A673 (cell line): Measurements from ENCODE around the gene PWWP2B. TPM values are rescaled to one million over a fixed set of nuclear protein-coding genes. Genes with fewer than 3 reads are reported as not detected.

Experiments
- BruUV-seq: library from RNA; stranded (reverse); fragments of 400-500 nt; replicated peaks from 2 replicates; lab custom pipeline; 2021; lab: Mats Ljungman, UMichigan
- CTCF ChIA-PET: fragments of 300-600 bp; sonication (Branson Sonifier 250); formaldehyde crosslinking; loops from one replicate; lab custom pipeline; 2022; ENCODE audit warnings: antibody characterized with exemption; lab: Charles Lee
- POLR2A ChIA-PET: fragments of 300-600 bp; sonication (Branson Sonifier 250); formaldehyde crosslinking; loops from one replicate; lab custom pipeline; 2022; ENCODE audit warnings: antibody characterized with exemption; ENCODE audit not compliant: low non-redundant PET; lab: Charles Lee
- DNase-seq: peaks from one replicate; pipeline ENCODE4 v3.0.0-alpha.2; 2015; ENCODE audit warnings: low spot score
- H3K27ac ChIP-seq: fragments of 200-600 bp; sonication (generic); 2 replicates; pipeline ENCODE4 v1.5.1; 2016; ENCODE audit warnings: mixed run types, low read depth, mild to moderate bottlenecking, mixed read lengths, antibody characterized with exemption, low read length; ENCODE audit not compliant: poor library complexity, severe bottlenecking
- H3K27me3 ChIP-seq: fragments of 200-600 bp; sonication (generic); replicated peaks from 2 replicates; pipeline ENCODE4 v1.6.1; 2017; ENCODE audit warnings: mixed run types, low read depth, mild to moderate bottlenecking, mixed read lengths, antibody characterized with exemption, low read length; ENCODE audit not compliant: insufficient read depth, poor library complexity
- H3K36me3 ChIP-seq: fragments of 200-600 bp; sonication (generic); 2 replicates; pipeline ENCODE4 v1.6.1; 2016; ENCODE audit warnings: mixed run types, mild to moderate bottlenecking, mixed read lengths, antibody characterized with exemption, low read length; ENCODE audit not compliant: insufficient read depth, poor library complexity, severe bottlenecking
- H3K4me1 ChIP-seq: fragments of 200-600 bp; sonication (generic); 2 replicates; pipeline ENCODE4 v1.6.1; 2017; ENCODE audit warnings: mixed run types, mild to moderate bottlenecking, mixed read lengths, antibody characterized with exemption, low read length; ENCODE audit not compliant: insufficient read depth, poor library complexity, severe bottlenecking
- H3K4me3 ChIP-seq: fragments of 200-600 bp; sonication (generic); 2 replicates; pipeline ENCODE4 v1.5.1; 2016; ENCODE audit warnings: low read depth, mixed run types, mild to moderate bottlenecking, mixed read lengths, low read length; ENCODE audit not compliant: poor library complexity, severe bottlenecking
- H3K9me3 ChIP-seq: fragments of 200-600 bp; sonication (generic); 2 replicates; pipeline ENCODE4 v1.6.1; 2016; ENCODE audit warnings: mixed run types, low read depth, mild to moderate bottlenecking, mixed read lengths, antibody characterized with exemption, low read length; ENCODE audit not compliant: poor library complexity, severe bottlenecking
- CTCF ChIP-seq: fragments of 300-800, 200-600 bp; sonication (generic); conservative IDR thresholded peaks from 2 replicates; pipeline ENCODE4 v1.5.1; 2017; ENCODE audit warnings: low read depth, mild to moderate bottlenecking, antibody characterized with exemption, low read length, moderate library complexity, mixed read lengths
- EZH2 ChIP-seq: fragments of 200-600 bp; sonication (generic); IDR thresholded peaks from 2 replicates; pipeline ENCODE4 v1.6.1; 2017; ENCODE audit warnings: borderline replicate concordance, low read depth, mild to moderate bottlenecking, mixed read lengths, antibody characterized with exemption, low read length; ENCODE audit not compliant: poor library complexity, severe bottlenecking
- intact Hi-C: fragments of 100-400 bp; cut with micrococcal nuclease; formaldehyde crosslinking; loops from one replicate; pipeline ENCODE4 v1.10.0; 2022; ENCODE audit not compliant: unreplicated experiment
- total RNA-seq: library from RNA; stranded (reverse); gene quantifications from 2 replicates; pipeline ENCODE4 v1.2.3, GENCODE V29; 2021

The PWWP2B gene
- total RNA-seq, 1 experiment from 2014 or later: 18.6 TPM

GRCh38 chr10:132454296-132455198 lies 57.5 kb downstream of the PWWP2B start:
- POLR2A ChIA-PET: no interaction called here
- TF ChIP-seq CTCF (no peak), EZH2 (no peak)
- Histone ChIP-seq H3K4me1 (peaks cover 11% of the 10 kb centered on the region), H3K27me3 (no peaks in the 10 kb centered on the region), H3K4me3 (no peak overlapping the region), H3K27ac (no peak overlapping the region), H3K9me3 (no peaks in the 10 kb centered on the region), H3K36me3 (no peaks in the 10 kb centered on the region)
- BruUV-seq: no TSS peak
- CTCF ChIA-PET: interaction anchor here (0.6 kb wide), 1 partner anchor 147 kb away, joined by 4 read pairs; the partner anchor contains the start of gene STK32C
- intact Hi-C loops: no loop called here
- DNase-seq: no peak

GRCh38 chr10:132455441-132455971 lies 58.5 kb downstream of the PWWP2B start:
- peaks cover 8% of the 10 kb centered on the region for H3K4me1 ChIP-seq
- intact Hi-C loops: no loop called here
- H3K4me3 ChIP-seq: no peak overlapping the region
- H3K9me3 ChIP-seq: no peaks in the 10 kb centered on the region
- no peaks in the 10 kb centered on the region for H3K36me3 ChIP-seq
- ChIA-PET CTCF (no interaction called here), POLR2A (no interaction called here)
- no peak overlapping the region for H3K27ac ChIP-seq
- TF ChIP-seq CTCF: no peak
- TF ChIP-seq EZH2: no peak
- DNase-seq: no peak
- no peaks in the 10 kb centered on the region for H3K27me3 ChIP-seq
- no TSS peak for BruUV-seq

GRCh38 chr10:132455986-132456847 lies 59.2 kb downstream of the PWWP2B start:
- TF ChIP-seq EZH2 (no peak), CTCF (no peak)
- H3K9me3 ChIP-seq: no peaks in the 10 kb centered on the region
- H3K36me3 ChIP-seq: no peaks in the 10 kb centered on the region
- peaks cover 8% of the 10 kb centered on the region for H3K4me1 ChIP-seq
- ChIA-PET CTCF (no interaction called here), POLR2A (no interaction called here)
- no peaks in the 10 kb centered on the region for H3K27me3 ChIP-seq
- no TSS peak for BruUV-seq
- H3K4me3 ChIP-seq: no peak overlapping the region
- no peak for DNase-seq
- intact Hi-C loops: no loop called here
- H3K27ac ChIP-seq: no peak overlapping the region
